ENCODE results near the gene UBL5.
"Not testable (repeated sequence)": the region's sequence is repeated elsewhere in the genome, so short reads cannot be mapped to it uniquely, and the experiment has no call there.

The UBL5 gene

DNA sequence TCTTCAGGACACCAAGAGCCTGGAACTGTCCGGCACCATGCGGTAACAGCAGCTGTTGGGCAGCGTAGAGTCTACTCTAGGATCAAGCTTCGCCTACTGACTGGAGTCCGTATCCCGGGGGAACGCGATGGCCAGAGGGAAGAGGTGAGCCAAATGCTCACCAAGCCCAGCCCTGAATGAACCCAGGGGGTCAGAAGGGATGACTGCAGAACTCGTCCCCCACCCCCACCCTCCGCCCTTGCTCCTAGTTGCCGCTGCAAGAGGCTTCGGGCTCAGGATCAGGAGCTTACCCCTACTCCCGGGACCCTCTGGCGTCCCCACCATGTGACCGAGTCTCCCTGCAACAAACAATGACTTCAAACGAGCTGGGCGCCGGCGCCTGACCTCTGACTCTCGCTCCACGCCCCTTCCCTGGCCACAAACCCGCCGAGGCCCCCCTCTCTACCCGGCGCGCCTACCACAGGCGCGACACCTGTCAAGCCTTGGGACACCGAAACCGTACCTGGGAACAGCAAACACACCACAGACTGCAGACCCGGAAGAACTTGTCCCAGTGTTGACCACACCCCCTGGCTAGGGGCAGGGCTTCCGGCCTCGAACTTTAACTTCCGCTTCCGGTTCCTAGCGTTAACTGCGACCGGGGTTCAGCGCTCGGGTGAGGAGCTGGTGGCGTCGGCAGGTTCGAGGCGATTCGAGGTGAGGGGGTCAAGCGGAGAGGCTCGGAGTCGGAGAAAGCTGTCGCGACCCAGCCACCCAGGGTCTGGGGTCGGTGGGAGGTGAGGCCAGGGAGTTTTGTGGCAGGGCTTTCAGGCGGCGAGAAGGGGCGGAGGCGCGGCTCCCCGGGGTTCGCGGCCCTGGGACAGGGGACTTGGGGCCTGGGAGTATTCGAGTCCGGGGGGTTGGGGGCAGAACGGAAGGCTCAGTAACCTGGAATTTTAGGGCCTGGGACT, at the start of gene UBL5:
UBL5 (plus strand) TSS at position 630 of the 950 bp plus-strand sequence. CDS start 420 bp downstream, outside the sequence.
- peak; percentile 91 for DNase-seq

DNA sequence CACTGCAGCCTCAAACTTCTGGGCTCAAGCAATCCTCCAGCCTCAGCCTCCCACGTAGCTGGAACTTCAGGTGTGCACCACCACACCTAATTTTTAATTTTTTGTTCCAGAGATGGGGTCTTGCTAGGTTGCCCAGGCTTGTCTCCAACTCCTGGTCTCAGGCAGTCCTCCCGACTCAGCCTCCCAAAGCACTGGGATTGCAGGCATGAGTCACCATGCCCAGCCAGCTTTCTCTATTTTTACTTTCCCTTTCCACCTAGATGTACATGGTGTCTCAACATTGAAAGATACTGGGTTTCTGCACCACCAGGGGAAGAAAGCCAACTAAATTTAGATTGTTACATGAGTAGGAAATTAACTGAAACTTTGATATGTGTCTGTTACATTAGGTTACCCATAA, 45.4 kb upstream of the UBL5 start:
- no peak for DNase-seq

DNA sequence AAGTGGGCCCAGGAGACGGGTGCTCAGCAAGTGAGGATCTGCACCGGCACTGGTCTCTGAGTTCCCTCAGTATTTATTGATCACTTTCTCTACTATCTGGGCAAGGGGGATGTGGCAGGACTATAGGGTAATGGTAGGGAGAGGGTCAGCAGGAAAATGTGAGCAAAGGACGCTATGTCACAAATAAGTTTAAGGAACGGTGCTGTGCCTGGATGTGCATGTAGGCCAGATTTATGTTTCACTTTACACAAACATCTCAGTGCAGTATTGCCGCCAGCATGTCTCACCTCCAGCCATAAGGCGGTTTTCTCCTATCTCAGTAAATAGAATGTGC, 43.6 kb upstream of the UBL5 start:
- not testable (repeated sequence) for DNase-seq

DNA sequence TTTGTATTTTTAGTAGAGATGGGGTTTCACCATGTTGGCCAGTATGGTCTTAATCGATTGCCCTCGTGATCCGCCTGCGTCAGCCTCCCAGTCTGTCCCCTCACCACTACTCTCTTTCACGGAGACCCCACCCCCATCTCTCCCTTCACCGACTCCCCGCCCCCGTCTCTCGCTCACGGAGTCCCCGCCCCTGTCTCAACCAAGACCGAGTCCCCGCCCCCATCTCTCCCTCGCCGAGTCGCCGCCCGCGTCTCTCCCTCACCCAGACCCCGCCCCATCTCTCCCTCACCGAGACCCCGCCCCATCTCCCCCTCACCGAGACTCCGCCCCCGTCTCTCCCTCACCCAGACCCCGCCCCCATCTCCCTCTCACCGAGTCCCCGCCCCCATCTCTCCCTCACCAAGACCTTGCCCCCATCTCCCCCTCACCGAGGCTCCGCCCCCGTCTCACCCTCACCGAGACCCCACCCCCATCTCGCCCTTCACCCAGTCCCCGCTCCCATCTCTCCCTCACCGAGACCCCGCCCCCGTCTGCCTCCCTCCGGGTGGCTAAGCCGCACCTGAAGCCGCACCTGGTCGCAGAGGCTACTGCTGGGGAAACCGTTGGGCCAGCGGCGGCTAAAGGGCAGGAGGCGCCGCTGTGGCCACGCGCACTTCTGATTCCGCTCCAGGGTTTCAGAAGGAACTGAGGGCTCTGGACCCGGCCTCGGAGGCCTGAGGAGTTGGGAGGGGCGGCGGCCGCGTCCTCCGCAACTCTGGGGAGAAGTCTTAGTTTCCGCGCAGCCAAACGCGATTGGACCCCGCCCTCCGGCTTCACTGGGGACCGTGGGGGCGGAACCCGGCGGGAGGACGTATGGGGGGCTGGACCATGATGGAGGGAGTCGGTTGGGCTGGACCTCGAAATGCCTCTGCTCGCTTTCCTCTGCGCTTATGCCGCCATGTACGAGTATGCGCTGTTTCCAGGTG, 42.1 kb upstream of the UBL5 start:
- peak; percentile 97 for DNase-seq

DNA sequence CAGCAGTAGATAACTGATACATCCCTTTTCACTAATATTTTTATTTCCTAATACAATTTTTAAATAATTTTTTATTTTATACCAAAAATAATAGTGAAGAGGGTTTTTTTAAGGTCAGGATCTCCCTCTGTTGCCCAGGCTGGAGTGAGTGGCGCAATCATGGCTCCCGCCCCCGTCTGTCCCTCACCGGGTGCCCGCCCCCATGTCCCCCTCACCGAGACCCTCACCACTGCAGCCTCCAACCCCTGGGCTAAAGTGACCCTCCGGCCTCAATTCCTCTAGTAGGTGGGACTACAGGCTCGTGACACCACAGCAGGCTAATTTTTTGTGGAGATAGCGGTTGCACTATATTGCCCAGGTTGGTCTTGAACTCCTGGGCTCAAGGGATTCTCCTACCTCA, 41.4 kb upstream of the UBL5 start:
- DNase-seq: no peak

DNA sequence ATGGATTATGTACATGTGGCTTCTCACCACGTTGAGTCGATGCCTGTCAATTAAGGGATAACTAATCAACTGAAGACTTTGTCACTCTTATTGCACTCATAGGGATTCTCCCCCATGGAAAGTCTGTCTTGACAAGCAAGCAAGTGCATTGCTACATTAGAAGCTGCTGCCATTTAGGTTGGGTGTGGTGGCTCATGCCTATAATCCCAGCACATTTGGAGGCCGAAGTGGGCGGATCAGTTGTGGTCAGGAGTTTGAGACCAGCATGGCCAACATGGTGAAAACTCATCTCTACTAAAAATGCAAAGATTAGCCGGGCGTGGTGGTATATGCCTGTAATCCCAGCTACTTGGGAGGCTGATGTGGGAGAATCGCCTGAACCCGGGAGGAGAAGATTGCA, 40.9 kb upstream of the UBL5 start:
- no peak for DNase-seq

DNA sequence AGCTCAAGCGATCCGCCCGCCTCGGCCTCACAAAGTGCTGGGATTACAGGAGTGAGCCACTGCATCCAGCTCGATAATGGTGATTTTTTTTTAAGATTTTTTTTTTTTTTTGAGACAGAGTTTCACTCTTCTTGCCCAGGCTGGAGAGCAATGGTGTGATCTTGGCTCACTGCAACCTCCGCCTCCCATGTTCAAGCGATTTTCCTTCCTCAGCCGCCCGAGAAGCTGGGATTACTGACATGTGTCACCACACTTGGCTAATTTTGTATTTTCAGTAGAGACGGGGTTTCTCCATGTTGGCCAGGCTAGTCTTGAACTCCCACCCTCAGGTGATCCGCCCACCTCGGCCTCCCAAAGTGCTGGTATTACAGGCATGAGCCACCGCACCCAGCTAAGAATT, 39.1 kb upstream of the UBL5 start:
- not testable (repeated sequence) for DNase-seq

DNA sequence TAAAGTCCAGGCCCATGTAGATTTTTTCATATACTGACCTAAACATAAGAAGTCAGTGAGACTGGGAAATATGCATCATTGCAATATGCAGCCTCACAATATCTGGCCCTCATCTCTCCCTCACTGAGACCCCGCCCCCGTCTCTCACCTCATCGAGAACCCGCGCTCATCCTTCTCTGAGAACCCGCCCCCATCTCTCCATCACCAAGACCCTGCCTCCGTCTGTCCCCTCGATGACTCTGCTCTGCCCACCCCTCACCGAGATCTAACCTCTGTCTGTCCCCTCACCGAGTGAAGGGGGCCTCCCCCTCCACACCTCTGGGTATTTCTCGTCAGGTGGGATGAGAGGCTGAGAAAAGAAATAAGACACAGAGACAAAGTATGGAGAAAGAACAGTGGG, 38.7 kb upstream of the UBL5 start:
- DNase-seq: no peak

DNA sequence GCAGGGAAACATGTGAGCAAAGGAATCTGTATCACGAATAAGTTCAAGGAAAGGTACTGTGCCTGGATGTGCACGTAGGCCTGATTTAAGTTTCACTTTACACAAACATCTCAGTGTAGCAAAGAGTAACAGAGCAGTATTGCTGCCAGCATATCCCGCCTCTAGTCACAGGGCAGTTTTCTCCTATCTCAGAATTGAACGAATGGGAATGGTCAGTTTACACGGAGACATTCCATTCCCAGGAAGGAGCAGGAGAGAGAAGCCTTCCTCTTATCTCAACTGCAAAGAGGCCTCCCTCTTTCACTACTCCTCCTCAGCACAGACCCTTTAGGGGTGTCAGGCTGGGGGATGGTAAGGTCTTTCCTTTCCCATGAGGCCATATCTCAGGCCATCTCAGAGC, 38.1 kb upstream of the UBL5 start:
- not testable (repeated sequence) for DNase-seq

DNA sequence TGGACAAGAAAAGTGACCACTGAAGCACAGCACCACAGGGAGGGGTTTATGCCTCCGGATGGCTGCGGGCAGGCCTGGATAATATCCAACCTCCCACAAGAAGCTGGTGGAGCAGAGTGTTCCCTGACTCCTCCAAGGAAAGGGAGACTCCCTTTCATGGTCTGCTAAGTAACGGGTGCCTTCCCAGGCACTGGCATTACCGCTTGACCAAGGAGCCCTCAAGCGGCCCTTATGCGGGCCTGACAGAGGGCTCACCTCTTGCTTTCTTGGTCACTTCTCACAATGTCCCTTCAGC, 36.7 kb upstream of the UBL5 start:
- not testable (repeated sequence) for DNase-seq

DNA sequence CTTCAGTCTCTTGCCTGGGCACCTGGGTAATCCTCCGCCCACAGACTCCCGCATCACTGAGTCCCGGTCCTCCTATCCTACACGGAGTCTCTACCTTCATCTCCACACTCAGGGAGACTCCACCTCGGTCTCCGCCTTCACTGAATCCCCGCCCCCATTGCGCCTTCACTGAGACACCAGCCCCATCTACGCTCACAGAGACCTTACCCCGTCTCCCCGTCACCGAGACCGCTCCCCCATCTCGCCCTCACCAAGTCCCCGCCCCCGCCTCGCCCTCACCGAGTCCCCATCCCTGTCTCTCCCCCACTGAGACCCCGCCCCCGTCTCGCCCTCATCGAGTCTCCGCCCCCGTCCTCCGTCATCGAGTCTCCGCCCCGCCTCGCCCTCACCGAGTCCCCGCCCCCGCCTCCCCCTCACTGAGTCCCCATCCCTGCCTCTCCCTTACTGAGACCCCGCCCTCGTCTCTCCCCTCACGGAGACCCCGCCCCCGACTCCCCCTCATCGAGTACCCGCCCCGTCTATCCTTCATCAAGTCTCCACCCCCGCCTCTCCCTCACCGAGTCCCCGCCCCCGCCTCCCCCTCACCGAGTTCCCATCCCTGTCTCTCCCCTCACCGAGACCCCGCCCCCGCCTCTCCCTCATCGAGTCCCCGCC, 36.0 kb upstream of the UBL5 start:
- peak; percentile 99 for DNase-seq

DNA sequence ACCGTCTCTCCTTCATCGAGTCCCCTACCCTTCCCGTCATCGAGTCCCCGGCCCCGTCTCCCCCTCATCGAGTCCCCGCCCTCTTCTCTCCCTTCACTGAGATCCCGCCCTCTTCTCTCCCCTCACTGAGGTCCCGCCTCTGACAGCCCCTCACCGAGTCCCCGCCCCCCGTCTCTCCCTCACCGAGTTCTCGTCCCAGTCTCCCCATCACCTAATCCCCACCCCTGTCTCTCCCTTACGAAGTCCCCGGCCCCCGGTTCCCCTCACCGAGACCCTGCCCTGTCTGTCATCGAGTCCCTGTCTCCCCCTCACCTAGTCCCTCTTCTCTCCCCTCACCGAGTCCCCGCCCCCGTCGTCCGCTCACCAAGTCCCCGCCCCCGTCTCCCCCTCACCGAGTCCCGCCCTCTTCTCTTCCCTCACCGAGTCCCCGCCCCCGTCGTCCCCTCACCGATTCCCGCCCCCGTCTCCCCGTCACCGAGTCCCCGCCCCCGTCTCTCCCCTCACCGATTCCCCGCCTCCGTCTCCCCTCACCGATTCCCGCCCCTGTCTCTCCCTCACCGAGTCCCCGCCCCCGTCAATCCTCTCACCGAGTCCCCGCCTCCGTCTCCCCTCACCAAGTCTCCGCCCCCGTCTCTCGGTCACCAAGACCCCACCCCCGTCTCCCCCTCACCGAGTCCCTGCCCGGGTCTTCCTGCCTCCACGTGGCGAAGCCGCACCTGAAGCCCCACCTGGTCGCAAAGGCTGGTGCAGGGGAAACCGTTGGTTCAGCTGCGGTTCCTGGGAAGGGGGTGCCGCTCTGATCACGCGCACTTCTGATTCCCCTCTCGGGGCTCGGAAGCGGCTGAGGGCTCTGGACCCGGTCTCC, 35.3 kb upstream of the UBL5 start:
- peak; percentile 98 for DNase-seq

DNA sequence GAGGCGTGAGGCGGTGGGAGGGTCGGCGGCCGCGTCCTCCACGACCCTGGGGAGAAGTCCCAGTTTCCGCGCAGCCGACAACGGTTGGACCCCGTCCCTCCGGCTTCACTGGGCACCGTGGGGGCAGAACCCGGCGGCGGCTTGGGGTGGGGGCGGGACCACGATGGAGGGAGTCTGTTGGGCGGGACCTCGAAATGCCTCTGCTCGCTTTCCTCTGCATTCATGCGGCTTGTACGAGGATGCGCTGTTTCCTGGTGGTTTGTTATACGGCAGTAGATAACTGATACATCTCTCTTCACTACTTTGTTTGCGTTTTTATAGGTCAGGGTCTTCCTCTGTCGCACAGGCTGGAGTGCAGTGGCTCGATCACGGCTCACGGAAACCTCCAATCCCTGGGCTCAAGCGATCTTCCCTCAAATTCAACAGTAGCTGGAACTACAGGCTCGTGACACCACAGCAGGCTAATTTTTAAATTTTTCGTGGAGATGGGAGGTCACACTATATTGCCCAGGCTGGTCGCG, 34.6 kb upstream of the UBL5 start:
- DNase-seq: no peak

DNA sequence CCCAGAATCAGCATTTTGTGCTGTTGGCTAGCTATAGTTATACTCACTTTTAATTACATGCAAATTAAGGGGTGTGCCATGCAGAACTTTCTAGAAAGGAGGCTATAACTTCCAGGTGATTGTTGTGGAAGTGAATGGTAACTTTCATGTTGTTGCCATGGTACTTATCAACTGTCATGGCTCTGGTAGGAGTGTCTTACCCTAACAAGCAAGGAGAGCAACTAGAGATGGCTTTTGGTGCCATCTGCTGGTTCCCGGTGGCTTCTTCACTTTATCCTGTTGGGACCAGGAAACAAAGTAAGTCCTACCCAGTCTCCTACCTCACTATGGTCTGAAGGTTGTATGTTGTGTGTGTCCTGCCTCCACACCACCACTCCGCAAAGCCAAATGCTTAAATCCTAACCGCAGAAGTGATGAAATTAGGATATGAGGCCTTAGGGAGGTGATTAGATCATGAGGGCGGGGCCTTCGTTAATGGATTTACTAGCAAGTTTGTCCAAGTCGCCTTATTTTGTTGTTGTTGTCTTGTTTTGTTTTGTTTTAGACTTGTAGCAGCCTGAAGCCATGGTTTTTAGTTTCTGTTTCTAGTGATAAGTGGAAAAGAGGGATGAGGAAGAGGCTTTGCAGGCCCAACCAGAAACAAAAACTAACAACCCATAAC, 31.5 kb upstream of the UBL5 start:
- DNase-seq: peak; percentile 88

DNA sequence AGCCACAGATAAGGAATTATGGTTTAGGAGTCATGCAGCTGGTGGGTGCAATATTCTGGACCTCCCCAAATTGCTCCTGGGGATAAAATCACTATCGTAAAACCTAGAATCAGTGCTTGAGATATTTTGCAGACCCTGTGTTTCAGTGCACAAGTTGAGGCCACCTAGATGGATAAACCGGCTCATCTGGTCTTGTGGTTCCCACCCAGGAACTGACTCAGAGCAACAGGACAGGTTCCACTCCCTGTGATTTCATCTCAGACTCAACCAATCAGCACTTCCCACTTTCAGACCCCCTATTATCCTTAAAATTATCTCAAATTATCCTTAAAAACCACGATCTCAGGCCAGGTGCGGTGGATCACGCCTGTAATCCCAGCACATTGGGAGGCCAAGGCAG, 29.8 kb upstream of the UBL5 start:
- DNase-seq: no peak

DNA sequence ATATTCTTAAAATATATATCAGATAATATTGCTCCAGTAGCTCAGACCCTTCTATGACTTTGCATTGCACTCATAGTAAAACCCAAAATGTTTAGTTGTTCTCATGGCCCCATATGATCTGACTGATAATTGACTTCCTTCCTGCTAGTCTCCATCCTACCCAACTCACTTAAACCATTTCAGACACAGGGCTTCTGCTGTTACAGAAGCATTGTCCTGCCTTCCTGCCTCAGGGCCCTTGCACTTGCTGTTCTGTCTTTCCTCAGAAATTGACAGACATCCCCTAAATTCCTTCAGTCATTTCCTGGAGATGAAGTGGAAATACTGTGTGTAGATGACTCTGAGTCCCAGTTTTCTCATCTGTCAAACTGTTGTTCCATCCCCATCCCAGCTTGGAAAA, 28.6 kb upstream of the UBL5 start:
- no peak for DNase-seq

DNA sequence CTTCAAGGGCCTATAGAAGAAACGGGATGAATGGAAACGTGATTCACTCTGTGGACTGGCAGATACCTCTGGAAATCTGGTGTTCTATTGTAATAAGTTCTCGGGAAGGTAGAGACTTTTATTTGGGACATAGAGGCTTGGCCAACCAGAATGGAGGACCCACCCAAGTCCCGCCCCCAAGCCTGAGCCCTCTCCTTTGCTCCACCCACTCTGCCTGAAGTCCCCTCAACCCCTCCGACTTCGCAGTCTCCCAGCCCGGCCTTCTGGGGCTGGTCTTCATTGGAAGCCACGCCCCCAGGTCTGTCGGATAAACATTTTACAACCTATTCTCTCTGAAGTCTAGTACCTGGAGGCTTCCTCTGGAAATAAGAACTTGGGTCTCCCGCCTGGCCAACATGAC, 25.7 kb upstream of the UBL5 start:
- DNase-seq: no peak

DNA sequence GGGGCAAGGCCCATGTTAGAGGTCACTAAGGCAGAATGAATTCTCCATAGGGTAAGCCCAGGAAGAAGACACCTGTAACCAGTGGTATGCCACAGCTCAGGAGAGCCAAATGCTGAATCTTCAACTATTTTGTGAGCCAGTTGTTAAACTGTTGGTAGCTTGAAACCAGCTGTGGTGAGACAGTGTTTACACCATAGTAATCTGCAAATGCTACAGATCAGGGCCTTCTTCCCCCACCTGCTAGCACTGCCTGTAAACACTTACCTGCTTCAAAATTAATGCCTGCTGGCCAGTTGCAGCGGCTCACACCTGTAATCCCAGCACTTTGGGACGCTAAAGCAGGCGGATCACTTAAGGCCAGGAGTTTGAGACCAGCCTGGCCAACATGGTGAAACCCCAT, 20.9 kb upstream of the UBL5 start:
- no peak for DNase-seq

DNA sequence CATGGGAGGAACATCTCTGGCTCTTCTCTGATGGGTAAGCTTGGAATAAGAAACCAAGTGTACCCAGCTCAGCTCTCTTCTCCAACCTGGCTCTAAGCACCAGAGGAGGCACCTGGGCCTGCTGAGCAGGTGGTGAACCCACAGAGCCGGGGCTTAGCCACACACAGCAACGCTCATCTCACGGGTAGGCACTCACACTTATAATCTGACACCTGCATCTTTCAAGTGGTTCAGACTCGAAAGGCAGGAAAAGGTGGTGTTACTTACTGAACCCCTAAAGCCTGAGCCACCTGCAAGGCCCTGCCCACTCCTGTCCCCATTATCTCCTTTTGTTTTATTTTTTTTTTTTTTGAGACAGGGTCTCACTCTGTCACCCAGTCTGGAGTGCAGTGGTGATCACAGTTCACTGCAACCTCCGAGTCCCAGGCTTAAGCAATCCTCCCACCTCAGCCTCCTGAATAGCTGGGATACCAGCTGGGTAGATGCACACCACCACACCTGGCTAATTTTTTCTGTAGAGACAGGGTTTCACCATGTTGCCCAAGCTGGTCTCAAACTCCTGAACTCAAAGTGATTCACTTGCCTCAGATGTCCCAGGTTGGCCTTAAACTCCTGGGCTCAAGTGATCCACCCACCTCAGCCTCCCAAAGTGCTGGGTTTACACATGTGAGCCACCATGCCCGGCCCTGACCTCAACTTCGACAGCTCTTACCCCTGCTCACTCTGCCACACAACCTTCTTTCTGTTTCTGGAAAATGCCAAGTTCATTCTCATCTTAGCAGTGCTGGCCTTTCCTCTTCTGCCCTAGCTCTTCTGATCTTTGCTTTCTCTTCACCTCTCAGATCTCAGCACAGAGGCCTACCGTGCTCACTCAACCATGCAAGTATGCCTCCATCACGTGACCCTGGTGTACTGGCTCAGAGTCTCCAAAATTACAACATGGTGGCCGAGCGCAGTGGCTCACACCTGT, 18.6 kb upstream of the UBL5 start:
- DNase-seq: no peak

DNA sequence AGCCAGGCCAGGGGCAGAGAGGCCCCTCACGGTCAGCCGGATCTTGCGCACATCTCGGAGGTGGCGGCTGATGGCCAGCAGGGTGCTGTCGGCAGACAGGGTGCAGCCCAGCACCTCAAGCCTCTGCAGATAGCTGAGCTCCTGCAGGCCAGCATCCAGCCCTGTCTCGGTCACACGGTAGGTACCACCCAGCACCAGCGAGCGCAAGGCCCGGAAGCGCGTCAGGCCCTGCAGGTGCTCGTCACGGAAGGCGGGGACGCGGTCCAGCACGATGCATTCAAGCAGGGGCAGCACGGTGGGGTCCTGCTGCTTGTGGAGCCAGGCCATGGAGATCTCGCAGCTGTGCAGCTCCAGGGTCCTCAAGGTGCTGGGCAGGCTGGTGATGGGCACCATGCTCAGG, 16.6 kb upstream of the UBL5 start:
- DNase-seq: no peak

All from right forelimb (tissue), 1 donor.